Mesothelial cell of epicardium (in vitro differentiated cells): Measurements from ENCODE around the gene SLC2A5. TPM values are rescaled to one million over a fixed set of nuclear protein-coding genes. Genes with fewer than 3 reads are reported as not detected.

ENCODE experiments used
- DNase-seq, 2 experiments: peaks; one replicate each; pipeline ENCODE4 v3.0.0; 2021; ENCODE audit warnings: low spot score in 2 of 2; ENCODE audit not compliant: unreplicated experiment in 2 of 2
- H3K27ac Mint-ChIP-seq: 2 replicates; pipeline ENCODE4 v1.8.0; 2021; ENCODE audit warnings: mixed read lengths
- H3K27me3 Mint-ChIP-seq: 2 replicates; pipeline ENCODE4 v1.8.0; 2021; ENCODE audit warnings: low read depth, mixed read lengths
- H3K36me3 Mint-ChIP-seq: 2 replicates; pipeline ENCODE4 v1.8.0; 2021; ENCODE audit warnings: mixed read lengths
- H3K4me1 Mint-ChIP-seq: 2 replicates; pipeline ENCODE4 v1.8.0; 2021; ENCODE audit warnings: mixed read lengths
- H3K4me3 Mint-ChIP-seq: 2 replicates; pipeline ENCODE4 v1.8.0; 2021; ENCODE audit warnings: mild to moderate bottlenecking, moderate library complexity, mixed read lengths
- H3K9me3 Mint-ChIP-seq: 2 replicates; pipeline ENCODE4 v1.8.0; 2021; ENCODE audit warnings: mixed read lengths
- total RNA-seq: library from RNA; stranded (reverse); gene quantifications from 3 replicates; pipeline ENCODE4 v1.2.1, GENCODE V29; 2021
- TF ChIP-seq, protein P1 (sequence below): fragments of 200-600 bp; sonication (generic); IDR thresholded peaks from one replicate; pipeline ENCODE4 v1.5.0; 2021; ENCODE audit warnings: antibody characterized with exemption; ENCODE audit not compliant: unreplicated experiment

SLC2A5 gene
- total RNA-seq, 1 donor from 2014 or later, result 0.13 TPM

DNA sequence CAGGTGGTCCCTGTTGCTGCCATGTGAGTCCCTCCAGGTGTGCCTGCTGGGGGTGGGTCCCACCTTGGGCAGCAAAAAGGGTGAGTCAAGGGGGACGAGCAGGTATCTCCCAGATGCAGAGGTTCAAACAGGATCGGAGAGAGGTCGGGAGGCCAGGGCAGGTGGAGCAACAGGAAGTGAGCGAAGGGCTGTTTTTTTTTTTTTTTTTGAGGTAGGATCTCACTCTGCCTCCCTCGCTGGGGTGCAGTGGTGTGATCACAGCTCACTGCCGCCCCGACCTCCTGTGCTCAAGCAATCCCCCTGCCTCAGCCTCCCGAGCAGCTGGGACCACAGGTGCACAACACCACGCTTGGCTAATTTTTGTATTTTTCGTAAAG lies 82.6 kb downstream of the SLC2A5 start:
- Mint-ChIP-seq H3K4me1 (no peaks in the 10 kb centered on the region), H3K27me3 (no peaks in the 10 kb centered on the region), H3K36me3 (no peaks in the 10 kb centered on the region), H3K9me3 (no peaks in the 10 kb centered on the region), H3K27ac (no peak overlapping the region), H3K4me3 (no peak overlapping the region)
- TF ChIP-seq, protein P1, sequence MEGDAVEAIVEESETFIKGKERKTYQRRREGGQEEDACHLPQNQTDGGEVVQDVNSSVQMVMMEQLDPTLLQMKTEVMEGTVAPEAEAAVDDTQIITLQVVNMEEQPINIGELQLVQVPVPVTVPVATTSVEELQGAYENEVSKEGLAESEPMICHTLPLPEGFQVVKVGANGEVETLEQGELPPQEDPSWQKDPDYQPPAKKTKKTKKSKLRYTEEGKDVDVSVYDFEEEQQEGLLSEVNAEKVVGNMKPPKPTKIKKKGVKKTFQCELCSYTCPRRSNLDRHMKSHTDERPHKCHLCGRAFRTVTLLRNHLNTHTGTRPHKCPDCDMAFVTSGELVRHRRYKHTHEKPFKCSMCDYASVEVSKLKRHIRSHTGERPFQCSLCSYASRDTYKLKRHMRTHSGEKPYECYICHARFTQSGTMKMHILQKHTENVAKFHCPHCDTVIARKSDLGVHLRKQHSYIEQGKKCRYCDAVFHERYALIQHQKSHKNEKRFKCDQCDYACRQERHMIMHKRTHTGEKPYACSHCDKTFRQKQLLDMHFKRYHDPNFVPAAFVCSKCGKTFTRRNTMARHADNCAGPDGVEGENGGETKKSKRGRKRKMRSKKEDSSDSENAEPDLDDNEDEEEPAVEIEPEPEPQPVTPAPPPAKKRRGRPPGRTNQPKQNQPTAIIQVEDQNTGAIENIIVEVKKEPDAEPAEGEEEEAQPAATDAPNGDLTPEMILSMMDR, result no peak
- no peak for DNase-seq

DNA sequence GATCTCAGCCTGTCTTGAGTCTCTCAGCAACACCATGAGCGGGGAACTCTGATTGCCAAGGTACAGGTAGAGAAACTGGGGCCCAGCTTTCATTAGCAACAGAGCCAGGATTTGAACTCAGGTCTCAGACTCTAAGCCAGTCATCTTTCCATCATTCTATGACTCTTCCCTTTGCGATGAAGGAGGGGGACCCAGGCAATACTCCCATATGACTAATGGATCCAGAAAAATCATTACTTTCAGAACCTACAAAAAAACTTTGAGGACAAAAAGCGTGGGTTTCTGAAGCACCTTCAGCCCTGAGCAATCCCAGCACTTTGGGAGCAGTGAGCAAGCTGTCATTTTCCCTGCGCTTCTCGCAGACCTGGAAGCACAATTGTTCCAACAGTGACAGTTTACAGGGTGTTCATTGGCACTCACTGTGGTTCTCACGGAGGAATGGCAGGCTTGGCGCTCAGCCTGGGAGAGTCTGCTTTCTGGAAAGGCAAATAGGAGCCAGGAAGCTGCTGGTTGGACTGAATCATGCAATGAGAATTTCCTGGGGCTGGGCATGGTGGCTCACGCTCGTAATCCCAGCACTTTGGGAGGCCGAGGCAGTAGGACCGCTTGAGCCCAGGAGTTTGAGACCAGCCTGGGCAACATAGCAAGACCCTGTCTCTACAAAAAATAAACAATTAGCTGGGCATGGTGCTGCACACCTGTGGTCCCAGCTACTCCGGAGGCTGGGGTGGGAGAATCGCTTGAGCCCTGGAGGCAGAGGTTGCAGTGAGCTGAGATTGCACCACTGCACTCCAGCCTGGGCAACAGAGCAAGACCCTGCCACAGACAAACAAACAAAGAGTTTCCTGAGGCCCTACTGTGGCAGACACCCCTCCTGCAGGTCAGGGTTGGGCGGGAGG lies 83.3 kb downstream of the SLC2A5 start:
- H3K27me3 Mint-ChIP-seq, result no peaks in the 10 kb centered on the region
- H3K4me3 Mint-ChIP-seq, result no peak overlapping the region
- H3K36me3 Mint-ChIP-seq, result no peaks in the 10 kb centered on the region
- H3K4me1 Mint-ChIP-seq, result no peaks in the 10 kb centered on the region
- DNase-seq, result no peak
- TF ChIP-seq, protein P1, result no peak
- peaks cover under 1% of the 10 kb centered on the region for H3K9me3 Mint-ChIP-seq
- H3K27ac Mint-ChIP-seq, result no peak overlapping the region

Other genes starting within 250 kb of the SLC2A5 start
- gene ENO1, start 190.9 kb downstream of the SLC2A5 start, total RNA-seq, result 1,024 to 1,067 TPM (median 1,030 TPM) in 3 replicates
- gene CA6, start 123.8 kb downstream of the SLC2A5 start, total RNA-seq, result not detected in 3 replicates
- not detected in 3 replicates for gene SLC2A7, start 43.2 kb downstream of the SLC2A5 start, total RNA-seq
- 8.3 to 9.4 TPM (median 8.5 TPM) in 3 replicates for gene GPR157, start 59.5 kb upstream of the SLC2A5 start, total RNA-seq
- 71.2 to 74.6 TPM (median 73.1 TPM) in 3 replicates for gene H6PD, start 165.1 kb upstream of the SLC2A5 start, total RNA-seq
- 22.0 to 24.8 TPM (median 23.9 TPM) in 3 replicates for gene SPSB1, start 223.3 kb upstream of the SLC2A5 start, total RNA-seq